Measurements from ENCODE around the gene SOCS6.
A peak's percentile ranks its signal among the peaks of the same experiment; 100 is the strongest.
"Not testable (repeated sequence)": the region's sequence is repeated elsewhere in the genome, so short reads cannot be mapped to it uniquely, and the experiment has no call there.

The SOCS6 gene

GRCh38 chr18:70324897-70325296 lies 36.1 kb downstream of the SOCS6 start:
- no peak for DNase-seq

- DNase-seq = no peak
Measured at GRCh38 chr18:70326255-70326654, 37.4 kb downstream of the SOCS6 start.

GRCh38 chr18:70328169-70328568 lies 39.3 kb downstream of the SOCS6 start:
- DNase-seq = no peak

- DNase-seq = no peak
Measured at GRCh38 chr18:70329071-70329470, 40.2 kb downstream of the SOCS6 start.

GRCh38 chr18:70330887-70331286 lies 42.0 kb downstream of the SOCS6 start:
- DNase-seq = no peak

- DNase-seq = no peak
Measured at GRCh38 chr18:70331456-70332097, 42.7 kb downstream of the SOCS6 start.

- no peak for DNase-seq
Measured at GRCh38 chr18:70332694-70333093, 43.8 kb downstream of the SOCS6 start.

- no peak for DNase-seq
Measured at GRCh38 chr18:70333316-70333715, 44.5 kb downstream of the SOCS6 start.

GRCh38 chr18:70333757-70334156 lies 44.9 kb downstream of the SOCS6 start:
- no peak for DNase-seq

- no peak for DNase-seq
Measured at GRCh38 chr18:70334264-70334663, 45.4 kb downstream of the SOCS6 start.

GRCh38 chr18:70334728-70335329 lies 46.0 kb downstream of the SOCS6 start:
- DNase-seq = no peak

GRCh38 chr18:70335892-70336726 lies 47.3 kb downstream of the SOCS6 start:
- no peak for DNase-seq

- peak; percentile 78 for DNase-seq
Measured at GRCh38 chr18:70337139-70337972, 48.5 kb downstream of the SOCS6 start.

- DNase-seq = no peak
Measured at GRCh38 chr18:70338890-70339289, 50.0 kb downstream of the SOCS6 start.

GRCh38 chr18:70339915-70340314 lies 51.1 kb downstream of the SOCS6 start:
- no peak for DNase-seq

GRCh38 chr18:70348481-70348880 lies 59.6 kb downstream of the SOCS6 start:
- DNase-seq = peak; percentile 12

- no peak for DNase-seq
Measured at GRCh38 chr18:70349316-70349715, 60.5 kb downstream of the SOCS6 start.

- DNase-seq = no peak
Measured at GRCh38 chr18:70354080-70354479, 65.2 kb downstream of the SOCS6 start.

- DNase-seq = no peak
Measured at GRCh38 chr18:70354771-70355170, 65.9 kb downstream of the SOCS6 start.

- DNase-seq = no peak
Measured at GRCh38 chr18:70355620-70356385, 67.0 kb downstream of the SOCS6 start.

- DNase-seq = not testable (repeated sequence)
Measured at GRCh38 chr18:70358105-70358406, 69.2 kb downstream of the SOCS6 start.

- DNase-seq = no peak
Measured at GRCh38 chr18:70359071-70359470, 70.2 kb downstream of the SOCS6 start.

- DNase-seq = no peak
Measured at GRCh38 chr18:70362258-70362657, 73.4 kb downstream of the SOCS6 start.
